H9 (cell line): ENCODE results near the gene TAS2R1. TPM values are rescaled to one million over a fixed set of nuclear protein-coding genes. Genes with fewer than 3 reads are reported as not detected.

Source experiments
- DNase-seq: peaks from one replicate; pipeline ENCODE4 v3.0.0-alpha.2; 2017
- H2AFZ ChIP-seq: one replicate; pipeline ENCODE4 v1.6.1; 2013; ENCODE audit warnings: mild to moderate bottlenecking, low read length, control low read depth, moderate library complexity
- H2AK5ac ChIP-seq: 2 replicates; pipeline ENCODE4 v1.6.1; 2013; ENCODE audit warnings: low read length, control low read depth, mixed read lengths; ENCODE audit not compliant: insufficient read length
- H2BK120ac ChIP-seq: one replicate; pipeline ENCODE4 v1.6.1; 2013; ENCODE audit warnings: low read depth, mild to moderate bottlenecking, low read length, control low read depth, inconsistent platforms; ENCODE audit not compliant: poor library complexity, severe bottlenecking
- H2BK12ac ChIP-seq: 2 replicates; pipeline ENCODE4 v1.6.1; 2013; ENCODE audit warnings: low read length, control low read depth, mixed read lengths, low read depth; ENCODE audit not compliant: insufficient read length
- H2BK15ac ChIP-seq: 2 replicates; pipeline ENCODE4 v1.6.1; 2013; ENCODE audit warnings: low read depth, low read length, control low read depth
- H2BK20ac ChIP-seq: one replicate; pipeline ENCODE4 v1.6.1; 2013; ENCODE audit warnings: low read depth, mild to moderate bottlenecking, low read length, control low read depth, inconsistent platforms; ENCODE audit not compliant: poor library complexity, severe bottlenecking
- H2BK5ac ChIP-seq: 2 replicates; pipeline ENCODE4 v1.6.1; 2013; ENCODE audit warnings: low read length, control low read depth, mixed read lengths; ENCODE audit not compliant: insufficient read length
- H3K14ac ChIP-seq: 2 replicates; pipeline ENCODE4 v1.6.1; 2013; ENCODE audit warnings: low read length, control low read depth; ENCODE audit not compliant: insufficient read depth
- H3K18ac ChIP-seq: 2 replicates; pipeline ENCODE4 v1.6.1; 2013; ENCODE audit warnings: low read depth, mild to moderate bottlenecking, mixed read lengths, low read length, control low read depth; ENCODE audit not compliant: insufficient read length
- H3K23ac ChIP-seq: 2 replicates; pipeline ENCODE4 v1.6.1; 2013; ENCODE audit warnings: low read length, control low read depth, mixed read lengths, low read depth; ENCODE audit not compliant: insufficient read length
- H3K23me2 ChIP-seq: 2 replicates; pipeline ENCODE4 v1.6.1; 2013; ENCODE audit warnings: low read depth, mild to moderate bottlenecking, mixed read lengths, low read length, control low read depth; ENCODE audit not compliant: insufficient read length, poor library complexity, severe bottlenecking
- H3K27ac ChIP-seq: 2 replicates; pipeline ENCODE4 v1.5.1; 2013; ENCODE audit warnings: low read length, control low read depth, mixed read lengths, low read depth; ENCODE audit not compliant: insufficient read length
- H3K27me3 ChIP-seq: 2 replicates; pipeline ENCODE4 v1.6.1; 2013; ENCODE audit warnings: low read length, control low read depth, inconsistent platforms; ENCODE audit not compliant: insufficient read depth
- H3K4ac ChIP-seq: 2 replicates; pipeline ENCODE4 v1.6.1; 2013; ENCODE audit warnings: low read depth, mild to moderate bottlenecking, control low read depth, inconsistent platforms, low read length, moderate library complexity
- H3K4me1 ChIP-seq: 2 replicates; pipeline ENCODE4 v1.6.1; 2013; ENCODE audit warnings: low read length, control low read depth, inconsistent platforms; ENCODE audit not compliant: insufficient read depth
- H3K4me2 ChIP-seq: 2 replicates; pipeline ENCODE4 v1.6.1; 2013; ENCODE audit warnings: low read length, control low read depth, mixed read lengths; ENCODE audit not compliant: insufficient read length, insufficient read depth
- H3K56ac ChIP-seq: 2 replicates; pipeline ENCODE4 v1.6.1; 2013; ENCODE audit warnings: low read depth, mild to moderate bottlenecking, mixed read lengths, low read length, control low read depth; ENCODE audit not compliant: insufficient read length
- H3K79me1 ChIP-seq: 2 replicates; pipeline ENCODE4 v1.6.1; 2013; ENCODE audit warnings: low read depth, mild to moderate bottlenecking, moderate library complexity, low read length, control low read depth, inconsistent platforms; ENCODE audit not compliant: insufficient read depth, poor library complexity, severe bottlenecking
- H3K79me2 ChIP-seq: 2 replicates; pipeline ENCODE4 v1.6.1; 2013; ENCODE audit warnings: low read length, control low read depth, inconsistent platforms; ENCODE audit not compliant: insufficient read depth
- H3K9ac ChIP-seq: 2 replicates; pipeline ENCODE4 v1.6.1; 2013; ENCODE audit warnings: low read length, control low read depth, mixed read lengths; ENCODE audit not compliant: insufficient read length; ENCODE audit errors: extremely low read depth
- H3K9me3 ChIP-seq: one replicate; pipeline ENCODE4 v1.6.1; 2013; ENCODE audit warnings: low read depth, low read length, inconsistent platforms; ENCODE audit not compliant: control insufficient read depth
- H3T11ph ChIP-seq: one replicate; pipeline ENCODE4 v1.6.1; 2013; ENCODE audit warnings: mild to moderate bottlenecking, low read length, control low read depth, inconsistent platforms
- H4K20me1 ChIP-seq: one replicate; pipeline ENCODE4 v1.6.1; 2013; ENCODE audit not compliant: control insufficient read depth, insufficient read length, insufficient read depth
- H4K5ac ChIP-seq: 2 replicates; pipeline ENCODE4 v1.6.1; 2013; ENCODE audit warnings: low read depth, mild to moderate bottlenecking, mixed read lengths, low read length, control low read depth; ENCODE audit not compliant: insufficient read length
- H4K8ac ChIP-seq: replicated peaks from 2 replicates; pipeline ENCODE4 v1.6.1; 2013; ENCODE audit warnings: low read length, control low read depth, mixed read lengths, low read depth; ENCODE audit not compliant: insufficient read length
- H4K91ac ChIP-seq: 2 replicates; pipeline ENCODE4 v1.6.1; 2013; ENCODE audit warnings: low read depth, mild to moderate bottlenecking, moderate library complexity, mixed read lengths, low read length, control low read depth; ENCODE audit not compliant: insufficient read length
- H3K27ac Mint-ChIP-seq, 3 experiments: 2 replicates in 2 of 3; 3 replicates in 1 of 3; pipeline ENCODE4 v1.8.0; 2020 to 2021; ENCODE audit warnings: mixed read lengths in 3 of 3, mild to moderate bottlenecking in 1 of 3, moderate library complexity in 1 of 3
- H3K27me3 Mint-ChIP-seq: 2 replicates; pipeline ENCODE4 v1.8.0; 2021; ENCODE audit warnings: low read depth, mild to moderate bottlenecking, moderate library complexity, mixed read lengths
- H3K36me3 Mint-ChIP-seq, 3 experiments: 2 replicates in 2 of 3; 3 replicates in 1 of 3; pipeline ENCODE4 v1.8.0; 2020 to 2021; ENCODE audit warnings: low read depth in 3 of 3, mixed read lengths in 3 of 3; ENCODE audit not compliant: insufficient read depth in 1 of 3
- H3K4me1 Mint-ChIP-seq, 2 experiments: 2 replicates each; pipeline ENCODE4 v1.8.0; 2020; ENCODE audit warnings: mixed read lengths in 2 of 2
- H3K4me3 Mint-ChIP-seq, 2 experiments: 2 replicates in 1 of 2; 3 replicates in 1 of 2; pipeline ENCODE4 v1.8.0; 2020 to 2021; ENCODE audit warnings: mild to moderate bottlenecking in 2 of 2, mixed read lengths in 2 of 2, moderate library complexity in 1 of 2
- H3K9me3 Mint-ChIP-seq, 2 experiments: 2 replicates in 1 of 2; 3 replicates in 1 of 2; pipeline ENCODE4 v1.8.0; 2020; ENCODE audit warnings: mild to moderate bottlenecking in 2 of 2, mixed read lengths in 2 of 2, moderate library complexity in 1 of 2
- CTCF ChIP-seq: fragments of 200-600 bp; sonication (generic); conservative IDR thresholded peaks from 3 replicates; pipeline ENCODE4 v1.8.0; 2021; ENCODE audit warnings: antibody characterized with exemption, mild to moderate bottlenecking
- WGBS: extraction: QIAGEN DNeasy Blood & Tissue Kit; methylation state at CpG from one replicate; pipeline ENCODE4 v1.1.7; 2013; ENCODE audit warnings: missing lambda C conversion rate, low lambda C conversion rate, mixed read lengths; ENCODE audit not compliant: insufficient read length; ENCODE audit errors: extremely low coverage; 5-methylcytosine and 5-hydroxymethylcytosine counted together
- long read RNA-seq: library from polyadenylated mRNA; unstranded; transcript quantifications from one replicate; pipeline ENCODE4 v2.0.0, GENCODE V29; 2020
- total RNA-seq: library from RNA; stranded (reverse); gene quantifications from 2 replicates; pipeline ENCODE4 v1.2.1, GENCODE V29; 2021

TAS2R1 gene
- total RNA-seq: not detected in 2 replicates
- long read RNA-seq: 0 reads

- no peak within 1 kb of the TSS for H3K4ac ChIP-seq
- H4K20me1 ChIP-seq: no peaks in the 10 kb centered on the region
- Mint-ChIP-seq H3K4me1 (no peaks in the 10 kb centered on the region), H3K36me3 (peaks cover 1 to 5% (median 4%) of the 10 kb centered on the region in 3 experiments; a peak in 1 of 7 replicates), H3K9me3 (peaks cover 10 to 16% of the 10 kb centered on the region in 2 experiments), H3K27me3 (no peaks in the 10 kb centered on the region), H3K4me3 (no peak within 1 kb of the TSS), H3K27ac (no peak within 1 kb of the TSS; a peak in 1 of 7 replicates)
- H3K27me3 ChIP-seq: no peaks in the 10 kb centered on the region
- no peak within 1 kb of the TSS for H2BK5ac ChIP-seq
- no peak within 1 kb of the TSS for H3K9ac ChIP-seq
- no peaks in the 10 kb centered on the region for H3K79me2 ChIP-seq
- H3K27ac ChIP-seq: no peak within 1 kb of the TSS
- H2AK5ac ChIP-seq: no peak within 1 kb of the TSS
- H3K79me1 ChIP-seq: no peaks in the 10 kb centered on the region
- H2BK120ac ChIP-seq: no peak within 1 kb of the TSS
- no peak within 1 kb of the TSS for H3K56ac ChIP-seq
- H2BK20ac ChIP-seq: no peak within 1 kb of the TSS
- no peaks in the 10 kb centered on the region for H3K9me3 ChIP-seq
- WGBS: no CpG with 5 or more reads among the region's 1 CpG
- H2AFZ ChIP-seq: no peak within 1 kb of the TSS
- no peak within 1 kb of the TSS for H3K4me2 ChIP-seq
- H3K18ac ChIP-seq: no peak within 1 kb of the TSS
- no peak within 1 kb of the TSS for H4K8ac ChIP-seq
- H3T11ph ChIP-seq: no peak within 1 kb of the TSS
- no peak within 1 kb of the TSS for H4K91ac ChIP-seq
- no peak within 1 kb of the TSS for H4K5ac ChIP-seq
- no peaks in the 10 kb centered on the region for H3K4me1 ChIP-seq
- no peak within 1 kb of the TSS for H2BK12ac ChIP-seq
- no peak within 1 kb of the TSS for H3K14ac ChIP-seq
- DNase-seq: no peak
- TF ChIP-seq CTCF: no peak
- no peaks in the 10 kb centered on the region for H3K23me2 ChIP-seq
- no peak within 1 kb of the TSS for H3K23ac ChIP-seq
- H2BK15ac ChIP-seq: no peak within 1 kb of the TSS
Observed at GRCh38 chr5:9630251-9630650, at the start of gene TAS2R1. TAS2R1 (minus strand) TSS chr5:9630351; CDS start chr5:9630032, 319 bp downstream.
